ENCODE measurements around the gene TIMM44. TPM values are rescaled to one million over a fixed set of nuclear protein-coding genes. Genes with fewer than 3 reads are reported as not detected.

TIMM44 gene
- total RNA-seq, 1 donor from 2014 or later = 49.6 TPM

GRCh38 chr19:7978179-7978825 is 34.8 kb upstream of the TIMM44 start:
- DNase-seq (ENCODE audit: low spot score) (no peak), ATAC-seq (no peak)
- intact Hi-C loops (cut with DNase I) = no loop called here

DNA sequence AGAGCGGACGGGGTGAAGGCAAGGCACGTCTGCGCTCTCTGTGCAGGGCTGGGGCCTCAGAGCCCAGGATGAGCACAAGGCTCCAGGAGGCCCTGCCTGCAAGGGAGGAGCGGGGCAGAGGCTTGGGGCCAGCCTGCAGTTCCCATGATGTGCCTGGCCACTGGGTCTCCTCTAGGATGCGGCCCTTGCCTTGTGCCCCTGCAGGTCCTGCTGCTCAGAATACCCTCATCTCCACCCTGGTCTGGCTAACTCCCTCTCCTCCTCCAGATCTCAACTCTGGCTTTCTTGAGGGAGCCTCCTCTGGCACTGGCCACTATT is 34.2 kb upstream of the TIMM44 start:
- ATAC-seq (no peak), DNase-seq (ENCODE audit: low spot score) (no peak)
- intact Hi-C loops (cut with DNase I) = no loop called here

- DNase-seq (ENCODE audit: low spot score) = no peak
- ATAC-seq = no peak
- intact Hi-C loops (cut with DNase I) = no loop called here
Observed at GRCh38 chr19:7977021-7977722, 33.7 kb upstream of the TIMM44 start.

DNA sequence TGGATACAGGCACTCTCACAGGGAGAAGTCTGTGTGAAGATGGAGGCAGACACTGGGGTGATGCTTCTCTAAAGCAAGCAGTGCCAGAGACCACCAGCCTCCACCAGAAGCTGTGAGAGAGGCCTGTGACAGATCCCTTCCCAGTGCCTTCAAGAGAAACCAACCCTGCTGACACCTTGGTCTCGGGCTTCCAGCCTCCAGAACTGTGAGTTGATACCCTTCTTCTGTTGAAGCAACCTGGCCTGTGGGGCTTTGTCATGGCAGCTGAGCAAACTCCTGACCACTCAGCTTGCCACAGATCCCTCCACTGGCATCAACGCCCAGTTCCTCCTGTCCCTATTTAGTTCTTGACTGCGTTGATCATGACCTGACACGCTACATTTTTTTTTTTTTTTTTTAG is 33.0 kb upstream of the TIMM44 start:
- intact Hi-C loops (cut with DNase I) = no loop called here
- DNase-seq (ENCODE audit: low spot score) (no peak), ATAC-seq (no peak)

- ATAC-seq (no peak), DNase-seq (ENCODE audit: low spot score) (no peak)
- intact Hi-C loops (cut with DNase I) = no loop called here
Observed at GRCh38 chr19:7975037-7975436, 31.6 kb upstream of the TIMM44 start.

- ATAC-seq (no peak), DNase-seq (ENCODE audit: low spot score) (no peak)
- intact Hi-C loops (cut with DNase I) = no loop called here
Observed at GRCh38 chr19:7973883-7974282, 30.4 kb upstream of the TIMM44 start.

DNA sequence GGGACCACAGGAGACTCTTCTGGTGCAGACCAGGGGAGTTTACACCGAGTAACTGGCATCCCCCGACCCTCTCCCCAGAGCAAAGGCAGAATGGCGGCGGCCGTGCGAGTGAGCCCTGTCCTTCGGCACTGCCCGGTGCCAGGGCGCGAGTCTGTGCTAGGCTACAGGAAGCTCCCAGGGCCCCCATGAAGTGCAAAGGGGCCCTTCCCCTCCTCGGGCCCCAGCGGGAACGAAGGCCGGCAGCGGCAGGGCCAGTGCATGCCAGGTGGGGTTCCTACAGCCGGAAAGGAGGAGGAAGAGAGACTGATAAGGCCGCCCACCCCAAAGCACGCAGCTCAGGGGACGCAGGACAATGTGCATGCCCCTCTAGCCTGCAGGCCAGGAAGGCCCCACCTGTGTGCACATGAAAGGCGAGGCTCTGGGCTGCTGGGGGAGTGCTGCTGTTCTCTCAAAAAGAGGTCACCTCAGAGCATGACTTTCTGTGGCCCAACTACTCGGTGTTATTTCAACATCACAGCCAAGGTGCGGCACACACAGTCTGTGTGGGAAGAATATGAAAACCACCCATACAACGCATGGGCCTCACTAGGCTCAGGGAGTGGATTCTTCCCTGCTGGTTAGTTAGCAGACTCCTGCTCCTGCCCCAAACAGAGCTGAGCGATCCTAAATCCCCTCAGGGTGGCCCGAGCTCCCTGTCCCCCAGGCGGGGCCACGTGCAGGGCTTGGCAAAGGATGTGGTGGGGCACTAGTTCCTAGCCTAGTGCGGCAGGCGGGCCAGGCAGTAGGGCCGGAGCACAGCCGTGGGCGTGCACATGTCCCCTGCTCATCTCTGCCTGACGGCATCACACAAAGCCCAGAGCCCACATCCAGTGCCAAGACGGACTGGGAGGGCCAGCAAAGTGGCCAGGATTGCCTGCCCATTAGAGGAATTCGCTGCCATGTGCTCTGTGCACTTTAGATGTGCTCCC is 28.4 kb upstream of the TIMM44 start:
- intact Hi-C loops (cut with DNase I) = no loop called here
- ATAC-seq (no peak), DNase-seq (ENCODE audit: low spot score) (no peak)

DNA sequence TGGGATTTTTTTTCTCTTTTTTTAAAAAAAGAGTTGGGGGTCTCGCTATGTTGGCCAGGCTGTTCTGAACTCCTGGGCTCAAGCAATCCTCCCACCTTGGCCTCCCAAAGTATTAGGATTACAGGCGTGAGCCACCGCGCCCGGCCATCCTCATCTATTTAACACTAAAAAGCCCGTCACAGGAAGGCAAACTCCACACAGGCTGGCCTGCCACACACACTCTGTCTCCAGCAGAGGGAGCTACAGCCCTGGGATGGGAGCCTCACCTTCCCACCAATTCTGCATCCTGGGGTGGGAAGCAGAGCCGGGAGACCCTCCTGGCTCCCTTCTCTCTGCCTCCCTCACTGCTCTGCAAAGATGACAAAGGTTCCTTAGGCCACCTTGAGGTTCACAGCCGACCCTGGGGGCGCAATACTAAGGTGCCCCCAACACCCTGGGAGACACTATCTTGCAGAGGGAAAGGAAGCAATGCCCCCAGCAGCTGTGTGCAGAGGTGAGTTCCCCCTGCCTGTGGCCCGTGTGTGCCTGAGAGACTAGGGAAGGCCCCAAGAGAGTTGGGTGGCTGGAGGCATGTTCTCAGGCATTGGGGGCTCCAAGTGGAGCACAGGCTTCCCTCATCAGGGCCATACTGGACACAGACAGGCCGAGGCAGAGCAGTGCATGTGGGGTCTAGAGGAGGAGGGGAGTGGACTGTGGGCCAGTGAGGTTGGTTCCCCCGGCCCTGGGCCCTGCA is 27.4 kb upstream of the TIMM44 start:
- DNase-seq (ENCODE audit: low spot score) = no peak
- ATAC-seq = no peak
- intact Hi-C loops (cut with DNase I) = no loop called here

- ATAC-seq (no peak), DNase-seq (ENCODE audit: low spot score) (no peak)
- intact Hi-C loops (cut with DNase I) = no loop called here
Observed at GRCh38 chr19:7969555-7969939, 26.1 kb upstream of the TIMM44 start.

GRCh38 chr19:7968796-7969554 is 25.5 kb upstream of the TIMM44 start:
- intact Hi-C loops (cut with DNase I) = no loop called here
- DNase-seq (ENCODE audit: low spot score) (no peak), ATAC-seq (peak; percentile 43)

DNA sequence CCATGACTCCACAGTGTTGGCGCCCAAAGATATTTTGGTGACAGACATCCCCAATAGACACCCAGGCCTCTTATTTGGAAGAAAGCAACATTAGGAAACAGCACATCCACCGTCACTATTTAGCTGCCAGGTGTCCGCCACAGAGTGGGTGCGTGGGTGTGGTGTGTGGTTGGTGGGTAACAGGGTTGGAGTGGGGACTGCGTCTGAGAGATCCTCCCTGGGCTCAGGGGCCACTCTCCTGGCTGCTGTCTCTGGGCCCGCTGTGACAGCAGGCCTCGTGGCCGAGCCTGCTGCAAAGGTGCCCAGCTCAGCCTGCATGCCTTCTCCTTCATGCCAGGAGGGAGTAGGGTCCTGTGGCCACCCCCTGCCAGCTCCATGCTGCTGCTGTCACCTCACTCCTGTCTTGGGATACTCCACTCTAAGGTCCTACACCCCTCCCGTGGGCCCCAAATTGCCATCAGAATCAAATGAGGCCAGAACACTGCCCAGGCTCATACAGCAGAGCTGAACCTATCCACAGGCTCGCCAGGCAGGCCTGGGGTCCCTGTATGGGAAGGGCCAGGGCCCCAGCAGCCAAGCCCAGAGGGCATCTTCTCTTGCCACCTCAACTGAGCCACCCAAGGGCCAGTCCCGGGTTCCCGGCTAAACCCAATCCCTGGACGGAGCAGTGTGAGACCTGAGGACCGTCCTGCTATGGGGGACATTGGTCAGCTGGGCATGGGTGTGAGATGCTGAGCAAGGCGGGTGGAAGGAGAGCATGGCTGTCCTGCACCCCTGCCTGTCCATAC is 24.7 kb upstream of the TIMM44 start:
- DNase-seq (ENCODE audit: low spot score) (no peak), ATAC-seq (peak; percentile 27)
- intact Hi-C loops (cut with DNase I) = no loop called here

DNA sequence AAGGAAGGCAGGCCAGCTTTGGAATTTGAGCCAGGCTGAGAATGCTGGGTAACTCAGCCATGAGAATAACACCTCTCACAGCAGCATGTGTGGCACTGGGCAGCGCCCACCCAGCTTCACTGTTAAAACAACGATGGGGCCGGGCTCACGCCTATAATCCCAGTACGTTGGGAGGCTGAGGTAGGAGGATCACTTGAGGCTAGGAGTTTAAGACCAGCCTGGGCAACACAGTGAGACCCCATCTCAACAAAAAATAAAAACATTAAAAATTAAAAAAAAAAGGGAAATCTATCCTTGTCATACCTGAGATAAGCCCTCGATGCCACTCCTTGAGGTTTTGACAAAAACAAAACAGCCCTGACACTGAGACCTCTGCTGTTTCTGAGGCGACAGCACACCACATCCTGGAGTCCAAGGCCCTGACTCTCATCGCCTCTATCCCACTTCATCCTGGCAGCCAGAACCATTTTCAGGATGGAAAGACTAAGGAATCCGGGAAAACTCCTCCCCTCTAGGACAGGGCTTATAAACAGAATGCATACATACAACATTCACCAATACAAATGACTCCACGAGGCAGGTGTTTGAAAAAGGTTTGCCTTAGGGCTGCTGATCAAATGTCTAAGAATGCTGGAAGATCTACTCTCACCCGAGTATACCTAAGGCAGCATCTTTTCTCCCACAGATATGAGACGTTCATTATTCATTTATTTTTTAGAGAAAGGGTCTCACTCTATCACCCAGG is 22.6 kb upstream of the TIMM44 start:
- no peak for DNase-seq (ENCODE audit: low spot score)
- ATAC-seq = no peak
- intact Hi-C loops (cut with DNase I) = no loop called here

DNA sequence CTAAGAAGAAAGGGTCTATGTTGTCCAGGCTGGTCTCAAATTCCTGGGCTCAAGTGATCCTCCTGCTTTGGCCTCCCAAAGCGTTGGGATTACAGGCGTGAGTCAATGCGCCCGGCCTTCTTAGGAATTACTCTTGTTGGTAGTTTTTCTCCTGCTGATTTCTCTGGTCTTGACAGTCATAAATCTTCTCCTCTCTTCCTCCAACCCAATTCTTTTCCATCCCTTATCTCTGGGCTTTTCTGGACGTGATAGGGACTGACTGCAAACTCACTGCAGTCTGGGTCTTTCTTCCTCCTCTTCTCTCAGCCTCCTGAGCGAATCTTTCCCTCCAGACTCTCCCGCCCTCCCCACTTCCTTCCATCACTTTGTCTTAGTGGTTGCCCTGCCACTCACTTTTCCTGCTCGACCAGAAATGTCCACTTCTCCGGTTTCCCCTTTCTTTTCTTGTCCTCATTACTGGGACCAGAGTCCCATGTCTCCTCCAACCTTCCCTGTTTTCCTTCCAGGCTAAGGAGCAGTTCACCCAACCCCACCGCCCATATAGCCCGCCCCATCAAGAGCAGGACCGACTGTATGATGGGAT is 21.9 kb upstream of the TIMM44 start:
- intact Hi-C loops (cut with DNase I) = no loop called here
- no peak for DNase-seq (ENCODE audit: low spot score)
- ATAC-seq = no peak

- no peak for DNase-seq (ENCODE audit: low spot score)
- intact Hi-C loops (cut with DNase I) = no loop called here
- ATAC-seq = no peak
Observed at GRCh38 chr19:7963566-7963965, 20.1 kb upstream of the TIMM44 start.

DNA sequence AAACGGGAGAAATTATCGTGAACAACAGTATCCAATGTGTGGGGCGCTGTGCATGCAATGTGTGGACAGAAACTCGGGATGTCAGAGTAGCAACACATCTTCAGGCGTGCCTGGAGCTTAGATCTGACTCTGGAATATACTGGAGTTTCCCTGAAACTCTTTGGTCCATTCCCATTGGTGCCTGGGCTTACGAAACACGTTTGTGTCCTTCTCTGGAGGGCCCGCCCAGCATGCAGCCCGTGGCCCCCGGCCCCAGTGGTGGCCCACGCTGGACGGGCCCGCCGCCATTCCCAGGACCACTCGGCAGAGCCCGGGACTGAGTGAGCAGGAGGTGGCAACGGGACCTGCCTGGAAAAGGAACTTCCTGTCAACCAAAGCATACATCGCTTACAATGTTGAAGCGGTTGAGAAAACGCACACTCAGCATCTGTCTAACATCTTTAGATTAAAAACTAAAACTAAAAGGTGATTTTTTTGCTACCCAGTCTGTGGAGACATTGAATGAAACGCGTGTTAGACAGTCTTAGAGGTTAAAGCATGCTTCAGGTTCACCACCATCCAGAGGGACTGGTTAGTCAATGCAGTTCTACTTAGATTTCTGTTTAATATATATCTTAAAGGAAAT is 19.3 kb upstream of the TIMM44 start:
- ATAC-seq (no peak), DNase-seq (ENCODE audit: low spot score) (no peak)
- intact Hi-C loops (cut with DNase I) = no loop called here

DNA sequence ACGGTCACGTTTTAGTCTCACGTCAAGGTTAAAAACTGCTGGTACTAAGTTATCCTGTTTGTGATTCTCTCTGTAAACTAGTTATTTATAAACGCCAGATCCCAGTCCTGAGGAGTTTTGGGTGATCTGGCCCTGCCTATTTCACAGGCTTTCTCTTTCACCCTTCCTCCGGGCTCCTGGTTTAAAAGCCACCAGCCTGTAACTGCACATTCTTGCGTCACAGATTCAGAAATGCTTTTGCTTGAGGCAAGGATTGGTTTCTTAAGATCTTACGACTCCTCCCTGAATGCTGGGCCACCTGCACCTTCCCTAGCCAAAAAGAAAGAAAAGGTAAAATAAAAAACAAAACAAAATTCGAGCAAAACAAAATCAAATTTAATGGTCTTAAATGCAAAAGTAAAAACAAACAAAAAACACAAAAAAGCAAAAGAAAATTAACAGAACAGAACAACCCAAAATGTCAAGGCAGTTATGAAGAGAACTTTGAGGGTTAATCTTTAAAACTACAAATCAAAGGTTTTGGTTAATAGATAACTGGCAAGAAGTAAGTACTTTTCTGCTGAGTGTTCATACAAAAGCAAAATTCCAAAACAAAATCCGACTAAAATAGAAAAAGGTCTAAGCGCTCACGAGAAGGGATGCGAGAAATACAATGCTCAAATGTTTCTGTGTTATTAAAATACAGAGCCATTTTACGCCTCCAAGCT is 18.6 kb upstream of the TIMM44 start:
- no peak for DNase-seq (ENCODE audit: low spot score)
- intact Hi-C loops (cut with DNase I) = no loop called here
- ATAC-seq = no peak
